Mucosa of descending colon (tissue), 3 donors: Measurements from ENCODE around the gene AP1M1. TPM values are rescaled to one million over a fixed set of nuclear protein-coding genes. Genes with fewer than 3 reads are reported as not detected.

Source experiments
- ATAC-seq: fragments of 200-7000 bp; cut with Tn5 transposase; one replicate; pipeline ENCODE4 v1.9.1; 2020; ENCODE audit warnings: mild to moderate bottlenecking, moderate library complexity
- DNase-seq, 3 donors: peaks; one replicate each; pipeline ENCODE4 v3.0.0-alpha.2; 2020
- H3K36me3 ChIP-seq: fragments of 200-600 bp; one replicate; pipeline ENCODE4 v1.8.0; 2021; ENCODE audit warnings: low read depth, mild to moderate bottlenecking
- H3K4me1 ChIP-seq: fragments of 200-600 bp; one replicate; pipeline ENCODE4 v1.8.0; 2021; ENCODE audit warnings: low read depth, mild to moderate bottlenecking
- H3K4me3 ChIP-seq: fragments of 200-600 bp; one replicate; pipeline ENCODE4 v1.8.0; 2021; ENCODE audit warnings: mild to moderate bottlenecking
- H3K9me3 ChIP-seq: fragments of 200-600 bp; one replicate; pipeline ENCODE4 v1.8.0; 2021; ENCODE audit warnings: mild to moderate bottlenecking
- CTCF ChIP-seq: fragments of 200-600 bp; IDR thresholded peaks from one replicate; pipeline ENCODE4 v1.8.0; 2022; ENCODE audit warnings: antibody characterized with exemption, mild to moderate bottlenecking
- intact Hi-C, 2 donors: fragments of 100-400 bp; cut with DNase I in 1 of 2; cut with micrococcal nuclease in 1 of 2; formaldehyde crosslinking; loops; one replicate each; pipeline versions ENCODE4 v1.11.0 to v1.11.1; 2022; cut with DNase I, micrococcal nuclease
- total RNA-seq, 3 donors: library from RNA; stranded (reverse); fragmentation: NEBNext Ultra II Directional in 2 of 3; extraction: Animal tissue kit (Norgen Biotek cat#: 25700) in 2 of 3; gene quantifications; one replicate each; pipeline versions ENCODE4 v1.2.1 to v1.2.4, GENCODE V29; 2021 to 2023
- donor health status: DM: no; HTN: no; CAD: no; lungs with moderate emphysema.
- donor health status: DM: no; HTN: no; CAD: no.
- donor health status: DM: no; HTN: yes; CAD: no.

Gene AP1M1
- total RNA-seq, 3 donors from 2014 or later, result 26.3 to 59.3 (median 33.2) TPM

DNA sequence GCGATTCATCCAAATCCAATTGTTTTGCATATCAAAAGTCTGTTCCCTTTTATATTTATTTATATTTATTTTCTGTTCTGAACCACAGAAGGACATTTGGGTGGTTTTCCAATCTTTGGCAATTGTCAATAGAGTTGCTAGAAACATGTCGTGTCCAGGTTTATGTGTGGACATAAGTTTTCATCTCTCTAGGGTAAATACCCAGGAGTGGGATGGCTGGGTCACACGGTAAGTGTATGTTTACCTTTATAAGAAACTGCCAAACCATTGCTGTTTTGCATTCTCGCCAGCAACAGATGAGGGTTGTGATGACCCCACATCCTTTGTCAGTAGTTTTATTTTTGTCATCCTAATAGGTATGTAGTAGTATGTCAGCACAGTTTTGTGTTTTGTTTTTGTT, 12.5 kb downstream of the AP1M1 start:
- ATAC-seq, result no peak
- intact Hi-C loops, result no loop called here
- TF ChIP-seq CTCF, result no peak
- H3K36me3 ChIP-seq, result no peaks in the 10 kb centered on the region
- H3K9me3 ChIP-seq, result no peaks in the 10 kb centered on the region
- no peak for DNase-seq
- no peaks in the 10 kb centered on the region for H3K4me1 ChIP-seq
- no peak overlapping the region for H3K4me3 ChIP-seq

DNA sequence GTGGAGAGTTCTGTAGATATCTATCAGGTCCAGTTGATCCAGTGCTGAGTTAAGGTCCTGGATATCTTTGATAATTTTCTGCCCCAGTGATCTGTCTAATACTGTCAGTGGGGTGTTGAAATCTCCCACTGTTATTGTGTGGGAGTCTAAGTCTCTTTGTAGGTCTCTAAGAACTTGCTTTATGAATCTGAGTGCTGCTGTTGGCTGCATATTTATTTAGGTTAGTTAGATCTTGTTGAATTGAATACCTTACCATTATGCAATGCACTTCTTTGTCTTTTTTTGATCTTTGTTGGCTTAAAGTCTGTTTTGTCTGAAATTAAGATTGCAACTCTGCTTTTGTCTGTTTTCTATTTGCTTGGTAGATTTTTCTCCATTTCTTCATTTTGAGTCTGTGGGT, 15.4 kb downstream of the AP1M1 start:
- TF ChIP-seq CTCF, result no peak
- H3K36me3 ChIP-seq, result no peaks in the 10 kb centered on the region
- DNase-seq (no peak), ATAC-seq (no peak)
- no peaks in the 10 kb centered on the region for H3K9me3 ChIP-seq
- no peaks in the 10 kb centered on the region for H3K4me1 ChIP-seq
- intact Hi-C loops, result no loop called here
- H3K4me3 ChIP-seq, result no peak overlapping the region

DNA sequence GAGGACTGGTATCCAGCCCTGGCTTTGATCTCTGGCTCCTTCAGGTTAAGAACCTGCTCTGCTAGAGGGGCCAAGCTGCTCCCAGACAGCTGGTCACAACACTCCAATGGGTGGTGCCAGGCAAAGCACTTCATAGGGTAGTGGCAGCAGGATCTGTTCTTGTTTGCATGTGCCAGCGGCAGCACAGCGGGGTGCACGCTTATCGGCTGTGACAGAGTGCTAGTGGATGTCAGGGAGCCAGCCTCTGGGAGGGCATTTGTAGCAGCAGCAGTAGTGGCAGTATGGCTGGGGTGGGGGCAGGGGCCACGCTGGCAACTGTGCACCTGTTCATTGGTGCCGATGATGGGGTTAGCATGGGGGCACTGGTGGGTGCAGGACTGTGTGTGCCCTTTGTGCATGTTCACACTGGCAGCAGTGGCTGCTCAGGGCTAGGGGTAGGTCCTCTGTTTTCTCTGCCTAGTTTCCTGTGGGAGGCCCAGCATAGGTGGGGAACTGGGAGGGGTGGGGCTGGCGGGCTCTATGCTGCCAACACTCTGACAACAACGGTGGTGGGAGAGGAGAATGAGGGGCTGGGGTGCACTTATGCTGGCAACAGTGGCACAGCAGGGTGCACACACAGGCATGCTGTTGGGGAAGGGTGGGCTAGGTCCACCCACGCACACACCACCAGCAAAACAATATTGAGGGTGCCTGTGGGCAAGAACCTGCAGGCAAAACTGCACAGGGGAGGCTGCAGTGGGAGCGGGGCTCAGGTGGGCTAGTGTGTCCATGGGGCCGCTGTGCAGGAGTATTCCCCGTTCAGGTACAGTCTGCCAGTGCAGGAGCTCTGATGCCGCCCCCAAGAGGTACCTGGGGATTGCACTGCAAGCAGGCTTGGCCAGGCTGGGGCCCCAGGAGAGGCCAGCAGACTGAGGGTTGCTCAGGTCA, 19.3 kb downstream of the AP1M1 start:
- Histone ChIP-seq H3K4me3 (no peak overlapping the region), H3K36me3 (no peaks in the 10 kb centered on the region), H3K4me1 (no peaks in the 10 kb centered on the region), H3K9me3 (peaks cover 20% of the 10 kb centered on the region)
- no peak for TF ChIP-seq CTCF
- ATAC-seq (no peak), DNase-seq (no peak)
- intact Hi-C loops, result no loop called here

- intact Hi-C loops, result no loop called here
- ATAC-seq (no peak), DNase-seq (no peak)
- no peak for TF ChIP-seq CTCF
- Histone ChIP-seq H3K4me3 (no peak overlapping the region), H3K9me3 (peaks cover 20% of the 10 kb centered on the region), H3K36me3 (no peaks in the 10 kb centered on the region), H3K4me1 (no peaks in the 10 kb centered on the region)
Measured at GRCh38 chr19:16217716-16218451, 20.2 kb downstream of the AP1M1 start.

GRCh38 chr19:16218851-16219250, 21.1 kb downstream of the AP1M1 start:
- no peak for TF ChIP-seq CTCF
- intact Hi-C loops, result no loop called here
- DNase-seq (no peak), ATAC-seq (no peak)
- H3K36me3 ChIP-seq, result no peaks in the 10 kb centered on the region
- no peak overlapping the region for H3K4me3 ChIP-seq
- peaks cover 20% of the 10 kb centered on the region for H3K9me3 ChIP-seq
- H3K4me1 ChIP-seq, result no peaks in the 10 kb centered on the region
